ENCODE results near the gene NECTIN2. TPM values are rescaled to one million over a fixed set of nuclear protein-coding genes. Genes with fewer than 3 reads are reported as not detected.

NECTIN2 gene
- total RNA-seq, 1 donor from 2014 or later, result 108 TPM

DNA sequence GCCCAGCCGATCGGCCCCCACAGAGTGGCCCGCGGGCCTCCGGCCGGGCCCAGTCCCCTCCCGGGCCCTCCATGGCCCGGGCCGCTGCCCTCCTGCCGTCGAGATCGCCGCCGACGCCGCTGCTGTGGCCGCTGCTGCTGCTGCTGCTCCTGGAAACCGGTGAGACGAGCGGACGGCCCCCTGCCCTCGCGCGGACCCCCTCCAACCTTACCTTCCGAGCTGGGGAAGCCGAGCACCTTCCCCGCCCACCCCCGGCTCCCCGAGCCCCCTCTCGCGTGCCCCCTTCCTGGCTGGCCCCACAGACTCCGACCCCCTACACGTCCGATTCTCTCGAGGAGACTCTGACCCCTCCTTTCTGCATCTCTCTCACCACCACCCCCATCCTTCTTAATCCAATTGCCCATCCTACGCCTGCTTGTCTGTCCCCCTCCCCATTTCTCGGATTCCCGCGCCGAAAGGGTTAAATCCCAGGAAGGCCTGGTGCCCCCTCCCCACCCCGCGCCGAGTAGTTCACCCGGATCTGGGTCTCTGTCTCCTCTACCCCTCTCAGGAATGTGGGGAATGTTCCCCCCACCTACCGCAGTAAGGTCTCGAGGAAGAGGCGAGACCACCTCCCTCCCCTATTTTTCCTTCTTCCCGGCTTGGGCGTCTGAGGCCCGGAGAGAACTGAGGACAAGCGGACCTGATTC, 502 bp downstream of the NECTIN2 start:
- DNase-seq (no peak), ATAC-seq (no peak)
- H3K9me3 ChIP-seq, result no peaks in the 10 kb centered on the region
- H3K4me3 ChIP-seq, result peak overlapping the region; percentile 90
- no peaks in the 10 kb centered on the region for H3K36me3 ChIP-seq
- intact Hi-C loops (cut with DNase I), result no loop called here
- TF ChIP-seq, protein P1, sequence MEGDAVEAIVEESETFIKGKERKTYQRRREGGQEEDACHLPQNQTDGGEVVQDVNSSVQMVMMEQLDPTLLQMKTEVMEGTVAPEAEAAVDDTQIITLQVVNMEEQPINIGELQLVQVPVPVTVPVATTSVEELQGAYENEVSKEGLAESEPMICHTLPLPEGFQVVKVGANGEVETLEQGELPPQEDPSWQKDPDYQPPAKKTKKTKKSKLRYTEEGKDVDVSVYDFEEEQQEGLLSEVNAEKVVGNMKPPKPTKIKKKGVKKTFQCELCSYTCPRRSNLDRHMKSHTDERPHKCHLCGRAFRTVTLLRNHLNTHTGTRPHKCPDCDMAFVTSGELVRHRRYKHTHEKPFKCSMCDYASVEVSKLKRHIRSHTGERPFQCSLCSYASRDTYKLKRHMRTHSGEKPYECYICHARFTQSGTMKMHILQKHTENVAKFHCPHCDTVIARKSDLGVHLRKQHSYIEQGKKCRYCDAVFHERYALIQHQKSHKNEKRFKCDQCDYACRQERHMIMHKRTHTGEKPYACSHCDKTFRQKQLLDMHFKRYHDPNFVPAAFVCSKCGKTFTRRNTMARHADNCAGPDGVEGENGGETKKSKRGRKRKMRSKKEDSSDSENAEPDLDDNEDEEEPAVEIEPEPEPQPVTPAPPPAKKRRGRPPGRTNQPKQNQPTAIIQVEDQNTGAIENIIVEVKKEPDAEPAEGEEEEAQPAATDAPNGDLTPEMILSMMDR (IDR thresholded peaks at IDR 0.05), result no peak
- H3K4me1 ChIP-seq, result peaks cover 28% of the 10 kb centered on the region
- H3K27ac ChIP-seq, result peak overlapping the region; percentile 95
- H3K27me3 ChIP-seq, result no peaks in the 10 kb centered on the region

DNA sequence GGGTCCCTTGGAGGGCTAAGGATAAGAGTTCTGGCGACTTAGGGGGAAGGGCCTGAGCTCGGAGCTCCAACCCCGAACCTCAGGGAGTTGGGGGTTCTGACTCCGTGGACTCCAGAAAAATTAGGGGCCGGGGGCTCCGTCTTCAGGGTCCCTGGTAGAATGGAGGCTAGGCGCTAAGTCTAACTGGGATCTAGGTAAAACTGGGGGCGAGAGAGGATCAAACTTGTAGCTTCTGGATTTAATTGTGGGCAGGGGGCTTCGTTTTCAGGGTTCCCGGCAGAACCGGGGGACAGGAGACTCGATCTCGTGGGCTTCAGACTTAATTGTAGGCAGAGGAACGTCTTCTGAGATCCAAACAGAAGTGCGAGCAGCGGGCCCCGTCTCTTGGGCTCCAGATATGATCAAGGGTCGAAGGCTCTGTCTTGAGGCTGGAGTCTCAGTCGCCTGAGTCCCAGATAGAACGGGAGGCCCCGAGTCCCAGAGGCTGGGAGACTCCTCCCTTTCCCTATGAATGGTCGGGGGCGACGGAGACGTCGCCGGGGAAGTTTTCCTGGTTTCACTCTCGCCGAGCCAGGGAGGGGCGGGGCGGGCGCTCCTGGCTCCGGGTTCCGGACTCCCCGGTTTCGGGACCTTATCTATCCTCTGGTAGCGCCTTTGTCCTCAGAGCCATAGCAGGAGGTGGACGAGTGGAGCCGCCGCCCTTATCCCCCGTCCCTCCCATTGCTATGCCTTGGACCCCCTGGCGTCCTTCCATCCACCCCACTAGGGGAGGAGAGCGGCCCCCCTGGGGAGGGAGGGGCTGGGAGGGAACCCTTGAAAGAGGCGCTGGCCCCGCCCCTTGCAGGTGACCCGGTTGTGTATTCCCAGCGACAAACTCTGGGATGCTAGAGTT, 1.3 kb downstream of the NECTIN2 start:
- peaks cover 28% of the 10 kb centered on the region for H3K4me1 ChIP-seq
- H3K36me3 ChIP-seq, result no peaks in the 10 kb centered on the region
- ATAC-seq (peak; percentile 28), DNase-seq (peak; percentile 89)
- TF ChIP-seq, protein P1 (IDR thresholded peaks at IDR 0.05), result no peak
- H3K27ac ChIP-seq, result peak overlapping the region; percentile 95
- H3K4me3 ChIP-seq, result peak overlapping the region; percentile 90
- H3K9me3 ChIP-seq, result no peaks in the 10 kb centered on the region
- intact Hi-C loops (cut with DNase I), result no loop called here
- H3K27me3 ChIP-seq, result no peaks in the 10 kb centered on the region

GRCh38 chr19:44848036-44848811, 2.1 kb downstream of the NECTIN2 start:
- intact Hi-C loops (cut with DNase I), result no loop called here
- H3K4me3 ChIP-seq, result peak overlapping the region; percentile 90
- peak overlapping the region; percentile 95 for H3K27ac ChIP-seq
- no peak for DNase-seq
- no peaks in the 10 kb centered on the region for H3K27me3 ChIP-seq
- no peak for ATAC-seq
- peaks cover 28% of the 10 kb centered on the region for H3K4me1 ChIP-seq
- no peaks in the 10 kb centered on the region for H3K36me3 ChIP-seq
- TF ChIP-seq, protein P1 (IDR thresholded peaks at IDR 0.05), result no peak
- no peaks in the 10 kb centered on the region for H3K9me3 ChIP-seq

- Histone ChIP-seq H3K4me1 (peaks cover 28% of the 10 kb centered on the region), H3K4me3 (peak overlapping the region; percentile 90), H3K9me3 (no peaks in the 10 kb centered on the region), H3K36me3 (no peaks in the 10 kb centered on the region), H3K27ac (peak overlapping the region; percentile 95), H3K27me3 (no peaks in the 10 kb centered on the region)
- no peak for DNase-seq
- intact Hi-C loops (cut with DNase I), result no loop called here
- TF ChIP-seq, protein P1 (IDR thresholded peaks at IDR 0.05), result no peak
- ATAC-seq, result no peak
These were observed 2.8 kb downstream of the NECTIN2 start for GRCh38 chr19:44848812-44849447.

GRCh38 chr19:44850641-44851109, 4.6 kb downstream of the NECTIN2 start:
- TF ChIP-seq, protein P1 (IDR thresholded peaks at IDR 0.05), result no peak
- Histone ChIP-seq H3K27me3 (no peaks in the 10 kb centered on the region), H3K4me3 (no peak overlapping the region), H3K36me3 (no peaks in the 10 kb centered on the region), H3K27ac (no peak overlapping the region), H3K4me1 (peaks cover 20% of the 10 kb centered on the region), H3K9me3 (no peaks in the 10 kb centered on the region)
- ATAC-seq, result no peak
- intact Hi-C loops (cut with DNase I), result no loop called here
- DNase-seq, result no peak
